ENCODE data around the gene XPC. TPM values are rescaled to one million over a fixed set of nuclear protein-coding genes. Genes with fewer than 3 reads are reported as not detected.
"Not testable (repeated sequence)": the region's sequence is repeated elsewhere in the genome, so short reads cannot be mapped to it uniquely, and the experiment has no call there.

The XPC gene
- total RNA-seq (10 to 100 TPM; 30.3 to 37.5 (median 32.6) TPM), polyA plus RNA-seq (10 to 100 TPM in 1 of 3 donors, 1 to 10 TPM in 2; 8.1 to 20.0 (median 9.0) TPM)

DNA sequence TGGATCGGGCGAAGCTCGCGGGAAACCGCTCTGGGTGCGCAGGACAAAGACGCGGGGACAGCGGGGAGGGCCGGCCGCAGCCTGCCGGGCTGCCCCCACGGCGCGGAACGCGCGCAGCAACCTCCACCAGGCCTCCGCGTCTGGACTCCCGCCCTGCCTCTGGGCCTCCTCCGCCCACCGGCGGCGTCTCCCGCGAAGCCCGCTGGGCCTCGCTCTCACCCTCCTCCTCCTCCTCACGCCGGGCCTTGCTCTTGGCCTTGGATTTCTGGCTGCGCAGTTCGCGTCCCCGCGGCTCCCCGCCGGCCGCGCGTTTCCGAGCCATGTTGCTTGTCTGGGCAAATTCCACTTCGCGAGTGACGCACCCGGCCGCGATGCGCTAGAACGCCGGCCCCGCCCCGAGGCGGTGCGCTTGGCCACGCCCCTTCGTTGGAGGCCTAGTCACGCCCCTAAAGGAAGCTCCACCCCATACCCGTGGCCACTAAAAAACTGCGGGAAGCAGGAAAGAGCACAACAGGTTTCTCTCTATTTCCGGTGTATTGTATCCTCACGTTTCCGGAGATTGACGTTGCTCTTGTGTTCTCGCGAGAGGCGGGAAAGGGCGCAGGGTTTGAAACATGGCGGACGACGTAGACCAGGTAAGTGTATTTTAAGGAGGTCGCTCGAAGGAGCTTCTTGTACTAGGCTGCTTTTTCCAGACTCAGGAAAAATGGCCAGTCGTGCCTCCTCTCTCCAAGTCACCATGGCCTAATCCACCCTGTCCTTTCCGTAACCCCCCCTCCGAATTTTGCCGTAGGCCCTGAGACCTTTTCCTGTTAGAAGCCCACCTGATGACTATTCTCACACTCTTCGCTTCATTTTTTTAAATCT, at the start of gene XPC, which contains the start of gene LSM3:
TSS of gene XPC (minus strand) at position 355 of the 867 bp plus-strand sequence. CDS start at position 322, 33 bp downstream.
TSS of gene LSM3 (plus strand) at position 571 of the 867 bp plus-strand sequence. CDS start at position 615, 44 bp downstream.
- DNase-seq, result peak; percentile 99
- TF ChIP-seq, protein P1, sequence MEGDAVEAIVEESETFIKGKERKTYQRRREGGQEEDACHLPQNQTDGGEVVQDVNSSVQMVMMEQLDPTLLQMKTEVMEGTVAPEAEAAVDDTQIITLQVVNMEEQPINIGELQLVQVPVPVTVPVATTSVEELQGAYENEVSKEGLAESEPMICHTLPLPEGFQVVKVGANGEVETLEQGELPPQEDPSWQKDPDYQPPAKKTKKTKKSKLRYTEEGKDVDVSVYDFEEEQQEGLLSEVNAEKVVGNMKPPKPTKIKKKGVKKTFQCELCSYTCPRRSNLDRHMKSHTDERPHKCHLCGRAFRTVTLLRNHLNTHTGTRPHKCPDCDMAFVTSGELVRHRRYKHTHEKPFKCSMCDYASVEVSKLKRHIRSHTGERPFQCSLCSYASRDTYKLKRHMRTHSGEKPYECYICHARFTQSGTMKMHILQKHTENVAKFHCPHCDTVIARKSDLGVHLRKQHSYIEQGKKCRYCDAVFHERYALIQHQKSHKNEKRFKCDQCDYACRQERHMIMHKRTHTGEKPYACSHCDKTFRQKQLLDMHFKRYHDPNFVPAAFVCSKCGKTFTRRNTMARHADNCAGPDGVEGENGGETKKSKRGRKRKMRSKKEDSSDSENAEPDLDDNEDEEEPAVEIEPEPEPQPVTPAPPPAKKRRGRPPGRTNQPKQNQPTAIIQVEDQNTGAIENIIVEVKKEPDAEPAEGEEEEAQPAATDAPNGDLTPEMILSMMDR (IDR thresholded peaks at IDR 0.05), result no peak
- peak; percentile 85 to 91 for TF ChIP-seq POLR2A (IDR thresholded peaks at IDR 0.05)
- peak in 1 of 4 donors; percentile 86 for TF ChIP-seq EP300 (IDR thresholded peaks at IDR 0.05)
- TF ChIP-seq POLR2AphosphoS5 (IDR thresholded peaks at IDR 0.05), result peak; percentile 96 to 99 (median 98)
- intact Hi-C loops (cut with DNase I), result loop anchor here (1.0 to 10.0 kb wide), 5 partner anchors 34 to 766 kb away; partner anchors contain the start of genes CCDC174, NR2C2 and TMEM43
- Histone ChIP-seq H3K27me3 (no peaks in the 10 kb centered on the region), H3K9me3 (no peaks in the 10 kb centered on the region), H3K36me3 (peaks cover 0 to 24% (median 4%) of the 10 kb centered on the region in 4 donors), H3K4me3 (peak within 1 kb of the TSS; percentile 62 to 89 (median 76)), H3K4me1 (peaks cover 0 to 32% (median 29%) of the 10 kb centered on the region in 4 donors), H3K27ac (peak within 1 kb of the TSS; percentile 89 to 99 (median 96))
- 0% methylated on average over 78 of the region's 78 CpGs for WGBS, 2 donors

DNA sequence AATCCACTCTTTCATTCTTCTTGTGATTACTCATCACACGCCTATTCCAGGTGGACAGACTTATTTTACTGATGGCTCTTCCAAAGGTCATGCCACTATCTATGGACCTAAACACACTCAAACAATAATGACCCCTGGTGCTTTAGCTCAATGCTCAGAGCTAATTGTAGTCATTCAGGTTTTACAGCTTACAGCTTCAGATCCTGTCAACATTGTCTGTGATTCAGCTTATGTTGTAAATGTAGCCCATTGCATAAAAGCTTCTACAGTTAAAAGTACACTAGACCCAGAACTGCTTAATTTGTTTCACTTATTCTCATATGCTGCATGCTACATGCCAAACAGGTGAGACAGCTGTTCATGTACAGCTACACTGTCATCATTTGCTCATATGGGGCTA, 49.5 kb upstream of the XPC start:
- intact Hi-C loops (cut with DNase I), result no loop called here
- TF ChIP-seq POLR2AphosphoS5 (IDR thresholded peaks at IDR 0.05), result no peak
- TF ChIP-seq, protein P1 (IDR thresholded peaks at IDR 0.05), result no peak
- no peak for TF ChIP-seq POLR2A (IDR thresholded peaks at IDR 0.05)
- TF ChIP-seq EP300 (IDR thresholded peaks at IDR 0.05), result no peak
- Histone ChIP-seq H3K9me3 (no peaks in the 10 kb centered on the region), H3K36me3 (no peaks in the 10 kb centered on the region), H3K4me1 (no peaks in the 10 kb centered on the region), H3K27me3 (no peaks in the 10 kb centered on the region), H3K4me3 (no peak overlapping the region), H3K27ac (no peak overlapping the region)
- DNase-seq, result no peak
- 0 to 32% methylated on average over 1 of the region's 1 CpG for WGBS, 2 donors

DNA sequence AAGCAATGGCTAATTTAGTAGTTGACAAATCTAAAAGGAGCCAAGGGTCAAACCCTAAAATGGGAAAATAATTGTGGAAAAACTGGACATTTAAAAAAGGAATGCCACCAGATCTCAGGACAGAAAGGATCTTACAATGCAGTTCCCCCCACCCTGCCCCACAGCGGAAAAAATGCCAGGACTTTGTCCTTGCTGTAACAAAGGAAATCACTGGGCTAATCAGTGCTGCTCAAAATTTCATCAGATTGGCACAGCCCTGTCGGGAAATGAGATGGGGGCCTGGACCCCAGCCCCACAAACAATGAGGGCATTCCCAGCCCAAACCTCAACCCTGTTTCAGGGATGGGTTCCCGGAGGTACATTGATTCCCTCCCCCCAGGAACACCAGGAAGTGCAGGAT, 48.0 kb upstream of the XPC start:
- 19 to 71% methylated on average over 3 of the region's 3 CpGs for WGBS, 2 donors
- H3K4me3 ChIP-seq; H3K27ac ChIP-seq; DNase-seq; H3K9me3 ChIP-seq; H3K27me3 ChIP-seq; intact Hi-C loops (cut with DNase I); H3K36me3 ChIP-seq; H3K4me1 ChIP-seq: not testable (repeated sequence)

DNA sequence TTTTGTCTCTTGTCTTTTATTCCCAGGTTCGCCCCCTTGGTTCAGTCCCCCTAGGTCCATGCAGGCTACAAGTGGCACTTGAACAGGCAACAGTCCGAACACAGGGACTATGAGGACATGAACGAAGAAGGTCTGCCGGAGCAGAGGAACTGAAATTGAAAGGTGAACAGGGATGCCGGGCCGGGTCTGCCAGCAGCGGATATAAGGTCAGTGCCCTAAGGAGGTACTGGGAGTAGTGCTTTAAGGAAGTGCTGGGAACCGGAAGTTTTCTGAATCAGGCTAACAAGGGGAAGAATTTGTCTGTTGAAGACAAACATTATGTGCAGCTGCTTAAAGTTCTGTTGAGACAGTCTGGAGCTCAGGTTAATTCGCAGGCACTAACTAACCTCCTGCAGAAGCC, 47.0 kb upstream of the XPC start:
- no peak for DNase-seq
- H3K4me1 ChIP-seq, result no peaks in the 10 kb centered on the region
- H3K9me3 ChIP-seq, result peaks cover 0 to 10% (median 1%) of the 10 kb centered on the region in 4 donors
- 32 to 52% methylated on average over 9 of the region's 9 CpGs for WGBS, 2 donors
- TF ChIP-seq POLR2AphosphoS5 (IDR thresholded peaks at IDR 0.05) (no peak), POLR2A (IDR thresholded peaks at IDR 0.05) (no peak), EP300 (IDR thresholded peaks at IDR 0.05) (no peak)
- TF ChIP-seq, protein P1 (IDR thresholded peaks at IDR 0.05), result no peak
- no peaks in the 10 kb centered on the region for H3K27me3 ChIP-seq
- H3K27ac ChIP-seq, result no peak overlapping the region
- intact Hi-C loops (cut with DNase I), result no loop called here
- no peak overlapping the region for H3K4me3 ChIP-seq
- H3K36me3 ChIP-seq, result no peaks in the 10 kb centered on the region

GRCh38 chr3:14224895-14225294, 46.5 kb upstream of the XPC start:
- intact Hi-C loops (cut with DNase I), result no loop called here
- H3K27me3 ChIP-seq, result no peaks in the 10 kb centered on the region
- H3K36me3 ChIP-seq, result no peaks in the 10 kb centered on the region
- no peak for DNase-seq
- no peak overlapping the region for H3K4me3 ChIP-seq
- peaks cover 0 to 10% (median 1%) of the 10 kb centered on the region in 4 donors for H3K9me3 ChIP-seq
- TF ChIP-seq EP300 (IDR thresholded peaks at IDR 0.05), result no peak
- TF ChIP-seq, protein P1 (IDR thresholded peaks at IDR 0.05), result no peak
- TF ChIP-seq POLR2AphosphoS5 (IDR thresholded peaks at IDR 0.05), result no peak
- TF ChIP-seq POLR2A (IDR thresholded peaks at IDR 0.05), result no peak
- H3K27ac ChIP-seq, result no peak overlapping the region
- WGBS, 2 donors, result 38 to 58% methylated on average over 6 of the region's 6 CpGs
- no peaks in the 10 kb centered on the region for H3K4me1 ChIP-seq
